Stimulated activated CD8-positive, alpha-beta memory T cell treated with anti-CD3 and anti-CD28 coated beads, Interleukin-4, amount 100 ng/mL, for 24 hours (primary cell): ENCODE results near the gene TMEM163.
A peak's percentile ranks its signal among the peaks of the same experiment; 100 is the strongest.

Experiments used
- DNase-seq: peaks from one replicate; pipeline ENCODE4 v3.0.0-alpha.2; 2020; ENCODE audit warnings: low read depth

Gene TMEM163

DNA sequence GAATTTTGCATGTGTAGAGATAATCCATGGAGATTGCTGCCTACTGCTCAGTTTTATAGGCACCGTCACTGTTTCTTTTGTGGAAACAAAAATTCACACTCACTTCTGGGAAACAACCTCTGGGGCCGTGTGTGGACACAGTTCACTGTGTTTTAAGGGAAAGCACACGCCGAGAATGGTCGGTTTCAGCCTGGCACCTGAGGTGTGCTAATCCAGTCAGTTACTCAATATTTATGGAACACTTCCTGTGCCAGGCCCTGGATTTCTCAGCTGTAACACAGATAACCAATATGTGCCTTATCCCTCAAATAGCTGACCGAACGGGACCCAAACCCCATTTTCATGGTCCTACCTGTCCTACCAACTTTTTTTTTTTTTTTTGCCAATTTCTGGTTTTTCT, 285.3 kb downstream of the TMEM163 start:
- no peak for DNase-seq

DNA sequence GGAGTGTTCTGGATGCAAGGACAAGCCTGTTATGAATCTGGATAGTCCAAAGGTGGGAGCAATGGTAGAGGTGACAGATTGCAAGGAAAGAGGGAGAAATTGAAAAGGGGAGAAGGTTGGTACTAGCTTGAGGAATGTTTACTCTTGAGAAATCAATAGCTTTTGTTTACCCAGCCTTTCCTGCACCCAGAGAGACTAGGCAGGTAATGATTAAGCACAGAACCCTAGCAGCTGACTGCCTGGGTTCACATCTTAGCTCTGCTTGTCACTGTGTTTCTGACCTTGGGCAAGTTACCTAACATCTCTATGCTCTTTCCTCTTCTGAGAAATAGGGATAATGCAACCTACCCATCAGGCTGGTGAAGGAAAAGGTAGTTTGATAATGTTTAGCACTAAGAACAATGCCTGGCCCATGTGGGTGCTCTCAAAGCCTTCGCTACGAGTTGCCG, 286.3 kb downstream of the TMEM163 start:
- no peak for DNase-seq

DNA sequence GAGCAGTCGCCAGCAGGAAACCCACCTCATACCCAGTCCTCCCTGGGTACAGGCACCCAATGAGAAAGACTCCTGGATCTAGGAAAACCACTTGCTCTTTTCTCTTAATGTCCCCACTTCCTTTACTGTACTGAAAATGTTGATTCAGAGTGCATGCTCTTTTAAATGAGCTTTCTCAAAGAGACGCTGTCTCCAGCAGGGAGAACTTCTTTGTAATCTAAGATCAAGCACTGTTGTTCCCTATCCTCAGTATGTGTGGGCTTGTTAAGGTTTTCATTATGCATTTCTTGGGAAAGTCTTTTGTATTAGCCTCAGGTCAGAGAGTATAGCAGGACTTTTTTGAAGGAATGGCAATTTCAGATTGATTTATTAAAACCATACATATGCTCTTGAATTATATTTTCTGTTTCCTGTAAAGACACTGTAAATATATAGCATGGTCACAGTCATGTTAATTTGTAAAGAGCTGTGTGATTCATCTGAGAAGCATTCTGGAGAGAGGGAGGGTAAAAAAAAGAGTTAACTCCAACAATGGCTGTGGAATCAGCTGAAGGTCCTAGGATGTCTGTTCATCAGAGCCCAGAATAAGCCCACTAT, 286.9 kb downstream of the TMEM163 start:
- DNase-seq = no peak

DNA sequence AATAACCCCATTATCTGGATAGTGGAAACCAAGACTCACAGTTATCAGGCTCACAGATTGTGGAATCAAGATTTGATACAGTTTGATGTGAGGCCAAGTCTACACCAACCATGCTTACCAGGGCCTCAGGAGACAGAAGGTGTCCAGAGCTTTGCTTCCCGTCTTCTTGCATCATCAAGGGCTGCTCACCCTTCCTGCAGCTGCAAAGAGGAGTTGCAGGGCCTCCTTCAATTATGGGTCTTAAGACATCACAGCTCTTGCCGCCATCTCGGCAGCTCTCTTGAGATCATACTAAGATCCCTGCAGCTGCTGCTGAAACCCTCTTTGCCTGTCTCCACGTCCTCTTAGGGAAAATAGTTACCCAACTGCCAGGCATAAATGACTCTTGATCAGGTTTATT, 288.9 kb downstream of the TMEM163 start:
- no peak for DNase-seq

DNA sequence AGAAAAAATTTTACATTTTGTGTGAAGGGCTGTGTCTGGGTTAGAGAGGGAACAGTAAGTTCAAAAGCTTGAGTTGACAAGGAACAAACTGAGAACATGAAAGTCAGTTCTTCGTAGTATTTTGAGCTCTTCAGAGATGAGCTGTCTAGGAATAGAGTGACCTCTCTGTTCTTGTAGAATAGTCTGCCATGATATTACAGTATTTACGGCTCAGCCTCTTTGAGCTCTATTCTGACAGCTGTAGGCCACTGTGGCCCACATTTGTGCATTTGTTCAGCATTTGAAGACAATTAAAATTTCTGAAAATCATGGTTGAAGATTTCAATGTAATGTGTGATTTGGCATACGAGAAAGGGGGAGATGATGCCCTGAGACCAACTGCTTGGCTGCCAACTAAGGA, 292.1 kb downstream of the TMEM163 start:
- DNase-seq = no peak

DNA sequence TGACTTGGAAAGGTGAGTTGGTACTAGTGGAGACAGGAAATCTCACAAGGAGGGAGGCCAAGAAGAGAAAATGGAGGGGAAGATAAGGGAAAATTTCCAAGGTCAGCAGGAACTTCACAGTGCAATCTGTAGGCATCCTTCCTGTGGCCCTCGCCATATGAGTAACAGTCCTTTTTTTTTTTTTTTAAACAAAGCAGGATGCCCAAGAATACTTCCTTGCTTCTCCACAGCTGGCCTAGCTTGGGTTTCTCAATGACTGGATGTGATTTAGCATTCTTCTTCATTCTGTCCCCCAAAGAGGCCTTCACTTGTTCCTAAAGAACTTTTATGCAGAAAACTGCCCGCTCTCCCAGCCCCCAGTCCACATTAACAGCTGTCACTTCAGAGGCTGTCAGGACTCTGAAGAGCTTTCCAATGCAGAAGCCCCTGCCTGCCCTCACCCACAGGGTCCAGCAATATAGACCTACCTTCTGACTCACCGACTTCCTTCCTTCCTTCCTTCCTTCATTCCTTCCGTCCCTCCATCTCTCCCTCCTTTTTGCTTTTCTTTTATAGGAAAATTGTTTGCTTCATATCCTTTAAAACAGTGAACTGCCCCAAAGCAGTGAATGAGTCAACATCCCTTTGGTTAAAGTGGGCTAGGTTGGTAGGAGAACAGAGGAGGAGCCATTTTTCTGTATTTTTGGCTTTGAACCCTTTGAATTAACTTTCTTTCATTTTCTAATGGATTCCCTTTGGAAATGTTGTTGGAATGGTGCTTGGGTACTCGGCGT, 292.9 kb downstream of the TMEM163 start:
- DNase-seq = no peak

DNA sequence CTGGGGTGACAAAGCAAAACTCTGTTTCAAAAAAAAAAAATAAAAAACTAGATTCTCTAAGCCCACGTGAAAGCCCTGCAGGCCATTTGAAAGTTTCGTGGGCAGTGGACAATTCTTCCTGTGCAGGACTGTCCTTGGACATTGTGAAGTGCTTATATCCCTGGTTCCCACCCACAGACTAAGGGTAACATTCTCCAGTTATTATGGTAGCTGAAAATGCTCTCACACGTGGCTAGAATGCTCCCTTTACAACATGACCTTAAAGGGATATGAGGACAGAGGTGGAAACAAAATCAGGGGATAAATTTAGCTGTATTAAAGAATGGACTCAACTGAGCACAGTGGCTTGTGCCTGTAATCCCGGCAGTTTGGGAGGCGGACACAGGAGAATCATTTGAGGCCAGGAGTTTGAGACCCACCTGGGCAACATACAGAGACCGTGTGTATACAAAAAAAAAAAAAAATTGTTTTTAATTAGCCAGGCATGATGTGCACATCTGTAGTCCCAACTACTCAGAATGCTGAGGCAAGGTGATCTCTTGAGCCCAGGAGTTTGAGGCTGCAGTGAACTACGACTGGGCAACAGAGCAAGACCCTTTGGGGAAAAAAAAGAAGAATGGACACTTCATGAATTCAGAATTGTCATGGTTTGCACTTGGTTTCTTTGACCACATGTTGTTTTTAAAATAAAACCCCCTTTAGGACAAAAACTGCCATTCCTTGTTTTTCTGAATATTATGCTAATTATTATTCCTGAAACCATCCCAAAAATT, 297.1 kb downstream of the TMEM163 start:
- no peak for DNase-seq

DNA sequence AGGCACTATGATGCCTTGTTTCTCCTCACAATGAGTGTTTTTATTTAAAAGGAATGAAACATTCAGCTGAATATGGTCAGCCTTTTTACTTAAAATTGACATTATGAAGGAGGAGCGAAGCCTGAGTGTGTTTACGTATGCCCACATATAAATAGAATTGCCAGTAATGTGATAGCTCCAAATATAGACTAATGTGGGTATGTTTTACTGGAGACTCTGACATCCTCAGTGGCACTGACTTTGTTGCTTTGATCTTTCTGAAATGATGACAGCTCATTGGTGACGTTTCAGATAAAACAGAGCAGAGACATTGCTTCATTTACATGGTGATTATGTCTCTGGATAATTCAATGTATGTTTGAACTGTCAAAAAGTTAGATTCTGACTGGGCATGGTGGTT, 297.9 kb downstream of the TMEM163 start:
- DNase-seq = no peak

DNA sequence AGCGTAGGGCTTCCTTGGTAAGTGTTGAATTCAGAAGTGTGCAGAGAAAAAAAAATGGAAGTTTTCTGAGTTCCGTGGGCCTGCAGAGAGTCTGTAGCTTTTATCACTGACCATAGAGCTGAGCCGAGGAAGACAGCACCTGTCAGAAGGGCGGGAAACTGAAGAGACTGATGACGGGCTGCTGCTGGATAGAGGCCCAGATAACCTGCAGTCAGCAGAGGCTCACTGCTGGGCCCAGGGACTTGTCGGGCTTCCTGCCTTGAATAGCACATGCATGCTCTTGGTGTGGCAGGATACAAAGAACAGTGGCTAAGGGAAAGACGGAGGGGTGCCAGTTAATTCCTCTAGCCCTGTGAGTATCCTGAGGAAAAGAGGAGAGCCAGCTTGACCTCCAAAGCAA, 298.5 kb downstream of the TMEM163 start:
- DNase-seq = no peak

DNA sequence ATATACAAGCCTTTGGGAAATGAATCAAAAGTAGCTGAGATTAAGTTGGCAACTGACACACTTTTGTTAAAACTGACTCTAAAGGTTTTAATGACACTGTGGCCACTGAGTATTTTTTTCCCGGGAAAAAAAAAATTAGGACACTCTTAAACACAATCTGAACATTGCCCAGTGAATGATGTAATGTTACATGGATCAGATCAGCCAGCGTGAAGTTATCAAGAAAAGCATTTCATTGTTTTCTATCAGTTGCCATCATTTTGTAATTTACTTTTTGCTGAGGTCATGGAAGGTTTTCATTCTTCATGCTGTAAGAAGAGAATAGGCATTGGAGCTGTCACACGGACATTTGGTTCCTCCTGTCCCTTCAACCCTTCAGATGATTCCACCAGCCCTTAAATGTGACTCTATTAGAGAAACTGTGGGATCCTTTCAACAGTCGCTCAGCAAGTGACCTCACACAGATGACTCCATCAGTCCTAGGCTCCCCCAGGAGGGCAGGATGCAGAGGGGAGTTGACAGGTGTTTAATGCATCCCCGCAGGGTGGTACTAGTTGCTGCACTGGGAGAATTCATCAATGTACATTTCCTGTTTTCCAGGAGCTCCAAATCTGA, 300.7 kb downstream of the TMEM163 start:
- DNase-seq = no peak

DNA sequence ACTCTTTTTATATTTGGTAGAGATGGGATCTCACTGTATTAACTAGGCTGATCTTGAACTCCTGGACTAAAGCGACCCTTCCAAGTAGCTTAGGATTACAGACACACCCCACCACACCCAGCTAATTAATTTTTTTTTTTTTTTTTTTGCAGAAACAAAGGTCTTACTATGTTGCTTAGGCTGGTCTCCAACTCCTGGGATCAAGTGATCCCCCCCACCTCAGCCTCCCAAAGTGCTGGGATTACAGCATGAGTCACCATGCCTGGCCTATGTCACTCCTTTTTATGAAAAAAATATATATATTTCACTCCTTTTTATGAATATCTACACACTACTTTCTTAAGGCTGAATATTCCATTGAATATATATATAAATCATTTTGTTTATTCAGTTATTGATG, 302.2 kb downstream of the TMEM163 start:
- DNase-seq = no peak

DNA sequence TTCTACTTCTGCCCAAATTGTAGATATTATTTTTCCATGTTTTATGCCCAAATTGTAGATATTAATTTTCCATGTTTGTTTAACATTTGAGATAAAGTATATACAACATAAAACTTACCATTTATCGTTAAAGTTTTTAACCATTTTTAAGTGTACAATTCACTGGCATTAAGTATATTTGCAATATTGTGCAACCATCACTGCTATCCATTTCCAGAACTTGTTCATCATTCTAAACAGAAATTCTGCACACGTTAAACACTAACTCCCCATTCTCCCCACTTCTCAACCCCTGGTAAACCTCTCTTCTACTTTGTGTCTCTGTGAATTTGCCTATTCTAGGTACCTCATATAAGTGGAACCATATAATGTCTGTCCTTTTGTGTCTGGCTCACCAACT, 302.8 kb downstream of the TMEM163 start:
- DNase-seq = no peak

DNA sequence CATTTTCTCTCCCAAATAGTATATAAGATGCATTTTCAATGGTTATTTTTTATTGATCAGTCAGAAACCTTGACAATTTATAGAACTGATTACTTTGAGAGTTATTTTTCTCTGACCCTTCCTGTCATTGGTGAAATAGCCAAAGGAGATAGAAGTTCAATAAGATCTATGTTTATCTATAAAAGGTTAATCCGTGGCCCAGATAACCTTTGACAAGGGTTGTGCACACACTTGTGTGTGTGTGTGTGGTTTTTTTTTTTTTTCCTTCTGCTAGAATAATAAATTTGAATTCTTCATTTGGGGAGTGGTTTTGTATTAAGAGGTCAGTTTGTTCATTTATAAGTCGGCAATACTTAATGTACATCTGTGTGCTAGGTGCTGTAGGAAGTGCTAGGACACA, 304.9 kb downstream of the TMEM163 start:
- DNase-seq = no peak

DNA sequence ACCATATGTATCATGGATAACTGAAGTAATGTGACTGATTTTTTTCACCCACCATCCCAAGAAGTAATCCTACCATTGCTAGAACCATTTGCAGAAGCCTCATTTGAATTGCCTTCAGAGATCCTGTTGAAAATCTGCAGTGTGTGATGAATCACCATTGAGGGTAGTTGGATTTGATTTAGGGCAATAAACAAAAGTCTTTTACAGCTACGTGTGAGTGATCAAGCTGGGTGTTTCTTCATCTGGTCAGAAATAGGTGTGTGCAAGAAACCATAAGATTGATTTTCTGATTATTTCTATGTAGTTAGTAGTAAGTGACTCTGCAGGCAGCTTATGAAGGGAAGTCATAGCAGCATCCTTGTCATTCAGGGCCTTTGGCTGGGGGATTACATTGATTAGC, 305.4 kb downstream of the TMEM163 start:
- DNase-seq = no peak

DNA sequence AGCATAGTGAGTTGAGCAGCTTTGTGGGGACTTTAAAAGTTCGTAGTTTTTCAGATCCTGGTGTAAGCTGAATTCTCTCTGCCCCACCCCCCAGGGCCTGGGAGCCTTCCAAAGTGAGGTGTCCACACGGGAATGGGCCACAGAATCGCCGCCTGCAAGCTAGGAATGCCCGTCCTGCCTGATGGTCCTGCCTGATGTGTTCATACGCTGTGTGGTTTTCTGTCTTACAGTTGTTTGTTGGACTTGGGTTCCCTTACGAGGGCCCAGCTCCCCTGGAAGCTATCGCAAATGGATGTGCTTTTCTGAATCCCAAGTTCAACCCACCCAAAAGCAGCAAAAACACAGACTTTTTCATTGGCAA, 306.2 kb downstream of the TMEM163 start:
- no peak for DNase-seq

DNA sequence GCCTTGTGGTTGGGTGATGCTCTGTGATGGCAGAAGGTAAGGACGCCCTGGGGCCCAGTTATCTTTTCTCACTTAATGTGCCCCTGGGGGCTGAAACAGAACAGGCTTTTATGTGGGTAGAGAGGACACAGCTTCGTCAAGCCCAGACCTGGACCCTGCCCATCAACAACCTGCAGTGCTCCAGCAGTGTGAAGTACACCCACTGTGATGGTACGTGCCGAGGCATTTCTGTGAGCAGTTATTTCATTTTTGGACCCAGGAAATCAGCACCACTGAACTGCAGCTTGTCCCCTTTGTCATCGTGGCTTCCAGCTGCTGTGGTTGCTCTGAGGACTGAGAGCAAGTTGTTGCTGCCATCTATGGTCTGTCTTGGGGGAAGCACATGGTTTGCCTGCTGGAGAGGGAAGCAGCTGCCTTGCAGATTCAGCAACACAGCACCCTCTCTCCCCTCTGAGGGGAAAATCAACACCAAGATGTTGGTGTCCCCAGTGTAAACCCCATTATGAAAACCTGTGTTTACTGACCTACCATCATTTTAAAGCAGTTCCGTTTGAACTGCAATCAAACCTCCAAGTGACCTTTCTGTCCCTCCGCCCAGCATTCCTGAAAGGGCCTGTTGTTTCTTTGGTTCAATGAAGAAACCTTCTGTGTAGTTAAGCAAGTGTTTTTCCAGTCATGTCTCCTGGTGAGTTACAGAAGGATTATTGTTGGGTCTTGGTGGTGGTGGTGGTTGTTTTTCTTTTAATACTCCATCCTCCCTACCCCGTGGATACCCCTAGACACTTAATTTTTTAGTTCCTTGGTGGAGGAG, 306.8 kb downstream of the TMEM163 start:
- peak; percentile 31 for DNase-seq

DNA sequence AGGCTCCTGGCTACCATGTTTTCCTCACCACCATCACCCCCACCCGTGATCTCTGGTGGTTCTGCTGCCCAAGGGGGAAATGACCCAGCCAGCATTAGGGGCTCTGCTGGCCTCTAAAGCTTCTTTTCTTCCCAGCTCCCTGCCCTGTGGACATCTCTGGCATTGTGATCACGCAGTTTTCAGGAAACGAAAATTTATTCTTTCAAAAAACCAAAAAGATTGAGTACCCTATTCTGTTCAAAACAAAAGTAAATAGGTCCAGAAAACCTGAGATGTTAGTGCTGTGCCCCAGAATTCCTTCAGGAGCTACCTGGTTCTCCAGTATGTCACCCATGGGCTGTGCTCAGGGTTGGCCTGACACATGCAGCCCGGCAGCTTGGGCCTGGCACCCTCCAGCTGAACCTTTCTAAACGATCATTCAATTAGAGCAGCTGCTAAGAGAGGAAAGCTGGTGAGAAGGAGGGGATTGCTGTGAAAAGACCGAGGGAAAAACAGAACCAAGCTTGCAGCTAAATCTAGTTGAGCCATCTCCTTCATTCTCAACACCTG, 307.4 kb downstream of the TMEM163 start:
- no peak for DNase-seq

DNA sequence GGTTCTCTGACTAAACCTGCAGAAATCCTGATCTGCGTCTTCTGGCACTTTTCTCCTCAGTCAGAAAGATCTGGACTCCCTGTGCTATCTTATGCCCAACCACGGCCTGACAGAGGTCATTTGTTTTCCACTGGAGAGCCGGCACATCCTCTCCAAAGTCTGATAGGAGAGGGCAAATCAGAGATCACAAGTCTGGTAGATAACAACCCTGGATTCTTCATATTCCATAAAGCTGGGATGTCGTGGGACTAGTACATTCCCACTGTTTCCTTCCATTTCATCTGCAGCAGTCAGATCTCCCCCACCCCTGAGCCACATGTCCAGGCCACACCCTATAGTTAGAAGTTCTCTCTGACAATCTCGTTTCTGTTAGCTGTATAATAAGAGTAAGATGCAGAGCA, 308.0 kb downstream of the TMEM163 start:
- no peak for DNase-seq

DNA sequence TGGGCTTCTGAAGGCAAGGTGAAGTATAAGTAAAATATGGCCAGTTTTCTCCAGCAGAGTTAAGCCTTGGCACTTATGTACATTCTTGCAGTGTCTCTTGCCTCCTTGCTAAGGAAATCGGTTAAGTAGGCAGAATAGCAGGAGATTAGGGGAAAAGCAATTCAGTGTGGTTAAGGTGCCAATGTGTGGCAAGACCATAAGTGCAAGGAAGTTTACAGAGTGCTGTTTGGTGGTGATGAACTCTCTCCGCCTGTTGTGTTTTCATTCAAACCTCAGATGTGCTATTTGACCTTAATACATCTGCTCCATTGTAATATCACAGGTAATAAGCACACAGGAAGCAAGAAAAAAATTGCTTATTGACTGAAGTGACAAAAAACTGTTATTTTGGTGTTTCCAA, 308.8 kb downstream of the TMEM163 start:
- DNase-seq = no peak

DNA sequence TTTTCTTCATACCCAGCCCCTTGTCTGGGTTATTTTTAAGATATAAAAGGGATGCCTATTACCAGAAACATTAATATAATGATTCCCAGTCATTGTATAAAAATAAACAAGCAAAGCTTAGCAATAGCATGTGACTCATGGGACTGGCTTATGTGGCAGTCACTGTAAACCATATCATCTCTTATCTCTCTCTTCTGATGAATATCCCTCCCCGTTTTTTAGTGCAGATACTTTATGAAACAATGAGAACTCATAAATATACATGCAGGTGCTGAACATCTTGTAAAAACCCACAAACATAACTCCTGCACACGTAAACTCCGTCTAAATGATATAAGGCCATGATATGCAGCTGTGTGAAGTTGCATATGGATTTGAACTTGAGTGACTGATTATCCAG, 310.0 kb downstream of the TMEM163 start:
- DNase-seq = no peak

DNA sequence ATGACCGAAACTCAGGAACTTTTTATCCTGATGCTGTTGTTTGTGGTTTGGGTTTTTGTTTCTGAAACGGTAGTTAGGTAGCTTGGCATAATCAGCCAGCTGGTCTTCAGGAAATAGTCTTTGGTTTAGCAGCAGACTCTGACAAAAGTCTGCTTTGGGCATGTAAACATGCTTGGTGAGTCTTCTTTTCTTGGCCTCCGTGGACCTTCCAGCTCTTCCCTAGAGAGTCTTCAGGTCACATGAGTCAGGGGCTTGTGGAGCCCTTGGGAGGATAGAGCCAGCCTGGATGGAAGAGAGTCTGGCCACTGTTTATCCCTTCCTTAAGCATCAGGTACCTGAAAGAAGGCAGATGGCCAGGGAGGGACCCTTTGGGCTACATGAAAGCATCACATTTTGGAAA, 310.4 kb downstream of the TMEM163 start:
- no peak for DNase-seq
